Osteoblast (primary cell): ENCODE data around the gene ARMH3. TPM values are rescaled to one million over a fixed set of nuclear protein-coding genes. Genes with fewer than 3 reads are reported as not detected.

Source experiments
- DNase-seq: peaks from one replicate; pipeline ENCODE4 v3.0.0; 2011; ENCODE audit warnings: low spot score, mixed read lengths; ENCODE audit not compliant: insufficient read length; ENCODE audit errors: missing footprints
- H2AFZ ChIP-seq: 2 replicates; pipeline ENCODE4 v1.6.0; 2011; ENCODE audit warnings: mild to moderate bottlenecking, low read length
- H3K27ac ChIP-seq: 2 replicates; pipeline ENCODE4 v1.5.1; 2011; ENCODE audit warnings: mild to moderate bottlenecking, low read depth, low read length, moderate library complexity
- H3K27me3 ChIP-seq: 2 replicates; pipeline ENCODE4 v1.6.0; 2012; ENCODE audit warnings: mild to moderate bottlenecking, control low read depth, inconsistent platforms, low read length, moderate library complexity; ENCODE audit not compliant: insufficient read depth
- H3K36me3 ChIP-seq: 2 replicates; pipeline ENCODE4 v1.5.1; 2011; ENCODE audit warnings: mild to moderate bottlenecking, low read length, control low read depth, moderate library complexity; ENCODE audit not compliant: insufficient read depth
- H3K4me1 ChIP-seq: 2 replicates; pipeline ENCODE4 v1.5.1; 2011; ENCODE audit warnings: mild to moderate bottlenecking, low read length, control low read depth, moderate library complexity; ENCODE audit not compliant: insufficient read depth
- H3K4me2 ChIP-seq: 2 replicates; pipeline ENCODE4 v1.6.0; 2011; ENCODE audit warnings: mild to moderate bottlenecking, low read length; ENCODE audit not compliant: insufficient read depth
- H3K4me3 ChIP-seq: fragments of 200-600 bp; sonication (generic); 3 replicates; pipeline ENCODE4 v1.5.1; 2012; ENCODE audit warnings: mild to moderate bottlenecking, low read length, inconsistent platforms; ENCODE audit not compliant: insufficient read depth
- H3K79me2 ChIP-seq: 2 replicates; pipeline ENCODE4 v1.6.0; 2012; ENCODE audit warnings: mild to moderate bottlenecking, low read length, control low read depth, inconsistent platforms; ENCODE audit not compliant: insufficient read depth
- H3K9me3 ChIP-seq: 2 replicates; pipeline ENCODE4 v1.5.1; 2011; ENCODE audit warnings: low read depth, low read length, control low read depth
- H4K20me1 ChIP-seq: 2 replicates; pipeline ENCODE4 v1.6.0; 2012; ENCODE audit warnings: mild to moderate bottlenecking, low read length, control low read depth; ENCODE audit not compliant: insufficient read depth
- total RNA-seq: library from RNA; depleted of rRNA; stranded (reverse); fragments of >200 nt; gene quantifications from 2 replicates; pipeline ENCODE4 v1.2.3, GENCODE V29; 2012
- TF ChIP-seq, protein P1 (sequence below): IDR thresholded peaks from 2 replicates; pipeline ENCODE4 v1.5.1; 2011; ENCODE audit warnings: mild to moderate bottlenecking, low read depth, low read length, moderate library complexity; ENCODE audit errors: extremely low read depth

ARMH3 gene
- total RNA-seq, 1 donor: 9.4 TPM

DNA sequence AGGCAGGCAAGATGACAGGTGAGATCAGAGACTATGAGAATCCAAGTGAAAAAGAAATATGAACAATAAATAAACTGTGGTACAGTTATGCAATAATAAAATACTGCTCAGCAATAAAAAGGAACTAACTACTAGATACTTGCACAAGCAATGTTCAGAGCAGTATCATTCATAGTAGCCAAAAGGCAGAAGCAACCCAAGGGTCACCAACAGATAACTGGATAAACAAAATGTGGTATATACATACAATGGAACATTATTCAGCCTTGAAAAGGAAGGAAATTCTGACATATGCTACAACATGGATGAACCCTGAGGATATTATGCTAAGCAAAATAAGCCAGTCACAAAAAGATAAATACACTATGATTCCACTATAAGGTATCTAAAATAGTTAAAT lies 135.4 kb downstream of the ARMH3 start:
- Histone ChIP-seq H4K20me1 (no peaks in the 10 kb centered on the region), H3K4me3 (no peak overlapping the region), H2AFZ (no peak overlapping the region), H3K9me3 (no peaks in the 10 kb centered on the region), H3K36me3 (no peaks in the 10 kb centered on the region), H3K79me2 (no peaks in the 10 kb centered on the region), H3K4me1 (peaks cover 6% of the 10 kb centered on the region), H3K27me3 (no peaks in the 10 kb centered on the region), H3K4me2 (no peak overlapping the region), H3K27ac (no peak overlapping the region)
- no peak for DNase-seq
- TF ChIP-seq, protein P1, sequence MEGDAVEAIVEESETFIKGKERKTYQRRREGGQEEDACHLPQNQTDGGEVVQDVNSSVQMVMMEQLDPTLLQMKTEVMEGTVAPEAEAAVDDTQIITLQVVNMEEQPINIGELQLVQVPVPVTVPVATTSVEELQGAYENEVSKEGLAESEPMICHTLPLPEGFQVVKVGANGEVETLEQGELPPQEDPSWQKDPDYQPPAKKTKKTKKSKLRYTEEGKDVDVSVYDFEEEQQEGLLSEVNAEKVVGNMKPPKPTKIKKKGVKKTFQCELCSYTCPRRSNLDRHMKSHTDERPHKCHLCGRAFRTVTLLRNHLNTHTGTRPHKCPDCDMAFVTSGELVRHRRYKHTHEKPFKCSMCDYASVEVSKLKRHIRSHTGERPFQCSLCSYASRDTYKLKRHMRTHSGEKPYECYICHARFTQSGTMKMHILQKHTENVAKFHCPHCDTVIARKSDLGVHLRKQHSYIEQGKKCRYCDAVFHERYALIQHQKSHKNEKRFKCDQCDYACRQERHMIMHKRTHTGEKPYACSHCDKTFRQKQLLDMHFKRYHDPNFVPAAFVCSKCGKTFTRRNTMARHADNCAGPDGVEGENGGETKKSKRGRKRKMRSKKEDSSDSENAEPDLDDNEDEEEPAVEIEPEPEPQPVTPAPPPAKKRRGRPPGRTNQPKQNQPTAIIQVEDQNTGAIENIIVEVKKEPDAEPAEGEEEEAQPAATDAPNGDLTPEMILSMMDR: no peak

DNA sequence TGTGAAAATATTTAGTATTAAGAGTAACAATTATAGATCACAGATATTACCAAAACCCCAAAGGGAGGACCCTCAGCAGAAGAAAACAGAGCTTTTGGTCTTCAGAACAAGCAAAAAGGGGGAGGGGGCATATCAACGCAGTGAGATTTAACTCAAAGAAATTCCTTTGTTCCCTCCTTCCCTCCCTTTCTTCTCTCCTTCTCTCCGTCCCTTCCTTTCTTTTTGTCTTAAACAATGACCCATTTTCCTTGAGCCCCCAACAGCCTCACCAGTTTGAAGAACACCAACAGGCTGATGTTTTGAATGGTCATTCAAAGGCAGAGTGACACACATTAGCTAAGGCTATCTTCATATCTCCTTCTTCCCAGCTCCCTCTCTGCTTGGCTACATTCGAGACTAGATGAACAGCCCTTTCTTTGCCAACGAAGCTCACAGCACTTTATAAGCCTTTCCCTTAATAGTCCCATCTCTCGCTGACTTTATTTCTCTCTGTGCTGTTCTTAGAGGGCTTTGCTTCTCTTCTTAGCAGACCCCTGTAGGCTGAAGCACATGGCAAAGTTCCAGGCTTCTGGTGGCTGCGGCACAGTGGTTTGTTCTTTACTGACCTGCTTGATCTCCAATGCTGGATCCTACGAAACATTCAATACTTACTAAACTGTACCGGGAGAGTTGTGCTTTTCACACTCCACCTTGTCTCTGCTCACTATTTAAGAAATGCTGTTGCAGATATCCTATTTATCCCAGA lies 136.8 kb downstream of the ARMH3 start:
- no peak overlapping the region for H3K4me2 ChIP-seq
- TF ChIP-seq, protein P1: no peak
- no peaks in the 10 kb centered on the region for H3K27me3 ChIP-seq
- H3K79me2 ChIP-seq: no peaks in the 10 kb centered on the region
- no peaks in the 10 kb centered on the region for H3K9me3 ChIP-seq
- no peak overlapping the region for H2AFZ ChIP-seq
- no peaks in the 10 kb centered on the region for H3K36me3 ChIP-seq
- H3K4me1 ChIP-seq: peaks cover 6% of the 10 kb centered on the region
- DNase-seq: no peak
- H3K27ac ChIP-seq: no peak overlapping the region
- H4K20me1 ChIP-seq: no peaks in the 10 kb centered on the region
- H3K4me3 ChIP-seq: no peak overlapping the region

DNA sequence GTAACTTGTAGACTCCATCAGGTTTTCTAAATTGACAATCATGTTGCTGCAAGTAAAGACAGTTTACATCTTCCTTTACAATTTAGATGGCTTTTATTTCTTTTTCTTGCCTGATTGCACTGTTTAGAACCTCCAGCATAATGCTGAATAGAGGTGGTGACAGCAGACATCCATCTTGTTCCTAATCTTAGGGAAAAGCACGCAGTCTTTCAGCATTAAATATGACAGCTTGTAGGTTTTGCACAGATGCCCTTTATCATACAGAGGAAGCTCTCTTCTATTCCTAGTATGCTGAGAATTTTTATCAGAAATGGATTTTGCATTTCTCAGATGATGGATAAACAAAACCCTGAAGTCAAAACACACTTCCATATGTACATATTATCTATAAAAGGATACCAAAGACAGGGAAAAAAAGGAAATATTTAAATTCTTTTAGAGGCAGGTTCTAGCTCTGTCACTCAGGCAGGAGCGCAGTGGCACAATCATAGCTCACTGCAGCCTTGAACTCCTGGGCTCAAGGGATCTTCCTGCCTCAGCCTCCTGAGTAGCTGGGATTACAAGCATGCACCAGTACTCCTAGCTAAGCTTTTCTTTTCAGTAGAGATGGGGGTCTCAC lies 143.3 kb downstream of the ARMH3 start:
- no peak overlapping the region for H3K4me3 ChIP-seq
- H3K79me2 ChIP-seq: no peaks in the 10 kb centered on the region
- H3K4me2 ChIP-seq: no peak overlapping the region
- H3K36me3 ChIP-seq: no peaks in the 10 kb centered on the region
- H3K27me3 ChIP-seq: no peaks in the 10 kb centered on the region
- H3K9me3 ChIP-seq: no peaks in the 10 kb centered on the region
- H4K20me1 ChIP-seq: peaks cover 2% of the 10 kb centered on the region
- DNase-seq: no peak
- TF ChIP-seq, protein P1: no peak
- no peaks in the 10 kb centered on the region for H3K4me1 ChIP-seq
- no peak overlapping the region for H3K27ac ChIP-seq
- H2AFZ ChIP-seq: no peak overlapping the region

DNA sequence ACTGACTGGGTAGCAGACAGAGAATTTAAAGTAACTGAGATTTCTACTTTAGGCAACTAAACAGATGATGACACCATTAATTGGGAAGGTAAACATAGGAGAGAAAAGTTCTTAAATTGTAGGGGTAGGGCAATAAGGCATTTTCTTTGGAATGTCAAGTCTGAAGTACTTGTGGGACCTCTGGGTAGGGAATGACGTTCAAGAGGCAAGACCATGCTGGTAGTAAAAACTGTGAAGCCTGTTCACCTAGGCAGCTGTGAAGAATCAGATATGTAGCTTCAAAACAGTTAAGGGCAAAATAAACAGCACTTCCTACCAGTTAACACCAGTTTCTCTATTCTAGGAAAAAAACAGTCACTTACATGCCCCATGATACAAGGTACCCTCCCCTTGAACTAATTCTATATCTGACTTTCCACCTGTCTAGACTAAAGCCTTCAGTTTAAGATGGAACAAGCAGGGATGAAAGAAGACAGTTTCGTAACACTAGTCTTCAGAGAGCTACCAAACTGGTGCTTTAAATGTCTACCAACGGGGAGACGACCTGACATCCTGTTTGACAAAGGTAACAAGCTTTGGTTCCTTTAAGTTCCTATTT lies 149.3 kb downstream of the ARMH3 start:
- no peak overlapping the region for H2AFZ ChIP-seq
- H3K4me1 ChIP-seq: no peaks in the 10 kb centered on the region
- H3K79me2 ChIP-seq: no peaks in the 10 kb centered on the region
- DNase-seq: no peak
- no peak overlapping the region for H3K4me2 ChIP-seq
- no peak overlapping the region for H3K27ac ChIP-seq
- H3K27me3 ChIP-seq: no peaks in the 10 kb centered on the region
- H3K4me3 ChIP-seq: no peak overlapping the region
- no peaks in the 10 kb centered on the region for H3K9me3 ChIP-seq
- no peaks in the 10 kb centered on the region for H3K36me3 ChIP-seq
- TF ChIP-seq, protein P1: no peak
- H4K20me1 ChIP-seq: peaks cover 2% of the 10 kb centered on the region
